HG02623 (cell line): ENCODE results near the gene RAB37.

Source experiments
- ATAC-seq: cut with Tn5 transposase; IDR thresholded peaks from one replicate; pipeline ENCODE4 v1.9.1; 2021; ENCODE audit warnings: moderate library complexity; ENCODE audit not compliant: unreplicated experiment

RAB37 gene

GRCh38 chr17:74760404-74761105 lies 23.5 kb downstream of the RAB37 start:
- no peak for ATAC-seq

GRCh38 chr17:74761419-74761818 lies 24.4 kb downstream of the RAB37 start:
- no peak for ATAC-seq

GRCh38 chr17:74761931-74762330 lies 24.9 kb downstream of the RAB37 start:
- ATAC-seq, result no peak

- ATAC-seq, result no peak
Measured at GRCh38 chr17:74763565-74764387, 26.7 kb downstream of the RAB37 start.

GRCh38 chr17:74764751-74765286 lies 27.8 kb downstream of the RAB37 start:
- ATAC-seq, result no peak

DNA sequence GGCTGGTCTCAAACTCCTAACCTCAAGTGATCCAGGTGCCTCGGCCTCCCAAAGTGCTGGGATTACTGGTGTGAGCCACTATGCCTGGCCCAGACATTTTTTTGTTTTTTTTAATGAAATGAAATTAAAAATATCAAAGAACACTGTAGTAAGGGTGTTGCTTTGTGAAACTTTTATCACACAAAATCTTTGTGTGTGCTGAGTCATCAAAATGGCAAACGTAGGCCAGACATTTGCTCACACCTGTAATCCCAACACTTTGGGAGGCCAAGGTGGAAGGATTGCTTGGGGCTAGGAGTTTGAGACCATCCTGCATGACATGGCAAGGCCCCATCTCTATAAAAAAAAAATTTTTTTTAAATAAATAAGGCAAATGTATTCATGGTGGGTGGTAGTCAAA lies 29.4 kb downstream of the RAB37 start:
- ATAC-seq, result no peak

DNA sequence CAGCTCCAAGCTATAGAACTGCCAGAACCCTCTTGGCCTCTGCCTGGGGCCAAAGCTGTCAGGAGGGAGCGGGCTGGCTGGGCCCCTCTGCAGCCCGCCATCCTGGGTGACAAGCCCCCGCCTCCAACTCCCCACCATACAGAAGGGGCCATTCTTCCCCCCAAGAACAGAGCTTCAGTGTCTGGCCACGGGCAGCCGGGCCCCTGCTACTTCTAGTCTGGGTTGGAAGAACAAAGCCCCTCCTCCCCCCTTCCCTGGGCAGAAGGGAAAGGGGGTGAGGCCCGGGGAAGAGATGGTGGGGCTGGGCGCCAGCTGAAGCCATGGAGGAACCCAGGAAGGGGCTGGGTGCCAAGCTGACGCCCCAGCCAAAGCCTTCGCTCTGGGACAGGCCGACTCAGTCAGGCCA lies 30.1 kb downstream of the RAB37 start:
- no peak for ATAC-seq

GRCh38 chr17:74768069-74768762 lies 31.2 kb downstream of the RAB37 start:
- ATAC-seq, result no peak

DNA sequence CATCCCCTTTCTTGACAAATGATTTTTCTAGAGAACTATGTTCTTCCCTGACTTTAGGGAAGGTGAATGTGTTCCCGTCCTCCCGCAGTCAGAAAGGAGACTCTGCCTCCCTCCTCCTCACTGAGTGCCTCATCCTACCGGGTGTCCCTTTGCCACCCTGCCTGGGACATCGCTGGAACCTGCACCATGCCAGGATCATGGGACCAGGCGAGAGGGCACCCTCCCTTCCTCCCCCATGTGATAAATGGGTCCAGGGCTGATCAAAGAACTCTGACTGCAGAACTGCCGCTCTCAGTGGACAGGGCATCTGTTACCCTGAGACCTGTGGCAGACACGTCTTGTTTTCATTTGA lies 31.7 kb downstream of the RAB37 start:
- ATAC-seq, result no peak

DNA sequence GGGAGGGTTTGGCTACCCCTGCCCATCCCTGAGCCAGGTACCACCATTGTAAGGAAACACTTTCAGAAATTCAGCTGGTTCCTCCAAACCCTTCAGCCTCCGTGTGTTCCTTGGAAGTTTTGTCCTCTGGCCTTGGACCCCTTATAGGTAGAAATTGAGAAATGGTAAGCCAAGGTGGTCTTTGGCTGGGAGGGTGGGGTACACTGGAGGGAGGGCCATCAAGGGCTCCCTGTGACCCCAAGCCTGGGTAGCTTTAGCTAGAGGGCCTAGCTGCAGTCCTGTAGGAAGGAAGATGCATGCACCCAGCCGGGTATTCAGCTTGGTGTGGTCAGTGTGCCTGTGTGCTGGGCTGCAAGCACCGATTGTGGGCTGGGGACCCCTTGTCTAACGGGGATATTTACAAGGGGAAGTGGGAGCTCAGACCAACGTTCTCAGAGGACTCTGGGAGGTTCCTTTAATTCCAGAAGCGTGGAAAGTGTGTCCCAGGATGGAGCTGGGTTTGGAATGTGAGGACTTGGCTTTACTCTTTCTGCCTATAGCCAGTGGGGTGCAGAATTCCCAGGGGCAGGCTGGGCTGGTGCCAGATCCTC lies 32.3 kb downstream of the RAB37 start:
- no peak for ATAC-seq

- no peak for ATAC-seq
Measured at GRCh38 chr17:74769856-74770497, 32.9 kb downstream of the RAB37 start.

DNA sequence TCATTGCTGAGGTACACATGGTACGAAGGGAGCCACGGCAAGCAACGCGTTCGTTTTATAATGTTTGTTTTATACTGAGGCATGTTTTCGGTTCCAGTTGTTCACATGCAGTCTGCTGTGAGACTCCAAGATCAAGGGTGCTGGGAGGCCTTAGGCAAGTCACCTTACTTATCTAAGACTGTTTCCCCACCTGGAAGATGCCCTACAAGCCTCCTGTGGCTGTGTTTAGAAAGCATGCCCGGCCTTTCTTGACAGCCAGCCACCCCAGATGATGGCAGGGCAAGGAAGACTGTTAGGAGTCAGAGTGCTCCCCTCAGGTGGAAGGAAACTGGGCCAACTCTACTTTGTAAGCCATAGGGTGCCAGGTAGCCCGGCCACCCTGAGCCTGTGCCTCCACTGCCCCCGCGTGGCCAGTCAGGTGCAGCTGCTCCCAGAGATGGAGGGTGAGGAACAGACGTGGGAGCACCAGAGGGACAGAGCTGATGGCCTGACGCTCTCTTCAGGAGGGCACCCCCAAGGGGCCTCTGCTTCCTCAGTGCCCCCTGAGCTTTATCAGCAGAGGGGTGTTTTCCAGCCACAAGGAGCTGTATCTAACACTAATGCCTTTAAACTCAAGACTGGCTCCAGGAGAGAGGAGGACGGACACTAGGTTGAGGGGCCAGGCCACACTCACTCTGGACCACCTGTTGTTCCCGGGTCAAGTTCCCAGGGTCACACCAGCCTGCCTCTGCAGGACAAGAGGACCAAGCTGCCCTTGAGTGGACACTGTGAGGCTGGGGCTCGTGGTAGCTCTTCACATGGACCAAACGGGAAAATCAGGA lies 33.7 kb downstream of the RAB37 start:
- no peak for ATAC-seq

DNA sequence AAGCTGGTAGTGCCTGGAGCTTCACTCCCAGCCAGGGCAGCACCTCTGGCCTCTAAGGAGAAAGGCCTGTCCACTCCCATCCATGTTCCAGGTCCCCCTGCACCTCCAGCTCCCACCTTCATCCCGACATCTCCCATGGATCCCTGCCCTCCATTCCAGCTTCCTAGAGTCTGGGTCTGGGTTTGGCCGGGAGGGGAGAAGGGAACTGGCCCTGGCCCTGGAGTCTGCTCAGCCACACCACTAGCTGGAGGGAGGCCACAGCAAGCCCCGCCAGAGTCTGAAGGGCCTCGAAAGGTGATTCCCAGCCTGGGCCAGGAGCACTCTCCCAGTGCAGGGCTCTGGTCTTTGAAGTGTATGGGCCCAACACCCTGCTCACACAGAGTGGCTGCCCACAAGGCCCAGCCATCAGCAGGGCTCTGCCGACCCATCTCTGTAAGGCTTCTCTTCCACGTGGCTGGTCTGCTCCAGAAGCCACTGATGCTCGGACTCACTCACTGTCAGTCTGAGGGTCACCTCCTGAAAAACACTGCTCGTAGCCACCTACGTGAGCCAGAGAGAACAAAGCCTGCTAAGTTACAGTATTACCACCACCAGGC lies 34.4 kb downstream of the RAB37 start:
- no peak for ATAC-seq

- ATAC-seq, result no peak
Measured at GRCh38 chr17:74772053-74772452, 35.0 kb downstream of the RAB37 start.

DNA sequence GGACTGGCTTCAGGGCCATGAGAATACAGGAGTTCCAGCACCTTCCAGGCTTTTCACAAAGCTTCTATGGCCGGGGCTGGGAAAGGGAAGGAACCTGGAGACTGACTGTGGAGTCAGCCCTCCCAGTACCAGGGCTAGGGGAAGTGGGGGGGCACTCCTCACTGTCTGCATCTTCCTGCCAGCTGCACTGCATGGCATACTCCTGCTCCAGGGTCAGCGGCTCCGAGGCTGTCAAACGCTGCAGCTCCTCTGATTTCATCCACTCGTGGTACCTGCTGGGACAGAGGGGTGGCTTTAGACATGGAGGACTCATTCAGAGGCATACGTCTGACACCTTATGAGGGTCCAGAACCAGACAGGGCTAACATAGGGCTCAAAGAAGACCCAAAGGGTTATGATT lies 36.4 kb downstream of the RAB37 start:
- no peak for ATAC-seq

- ATAC-seq, result no peak
Measured at GRCh38 chr17:74773871-74774286, 36.8 kb downstream of the RAB37 start.

- no peak for ATAC-seq
Measured at GRCh38 chr17:74775409-74776043, 38.5 kb downstream of the RAB37 start.

DNA sequence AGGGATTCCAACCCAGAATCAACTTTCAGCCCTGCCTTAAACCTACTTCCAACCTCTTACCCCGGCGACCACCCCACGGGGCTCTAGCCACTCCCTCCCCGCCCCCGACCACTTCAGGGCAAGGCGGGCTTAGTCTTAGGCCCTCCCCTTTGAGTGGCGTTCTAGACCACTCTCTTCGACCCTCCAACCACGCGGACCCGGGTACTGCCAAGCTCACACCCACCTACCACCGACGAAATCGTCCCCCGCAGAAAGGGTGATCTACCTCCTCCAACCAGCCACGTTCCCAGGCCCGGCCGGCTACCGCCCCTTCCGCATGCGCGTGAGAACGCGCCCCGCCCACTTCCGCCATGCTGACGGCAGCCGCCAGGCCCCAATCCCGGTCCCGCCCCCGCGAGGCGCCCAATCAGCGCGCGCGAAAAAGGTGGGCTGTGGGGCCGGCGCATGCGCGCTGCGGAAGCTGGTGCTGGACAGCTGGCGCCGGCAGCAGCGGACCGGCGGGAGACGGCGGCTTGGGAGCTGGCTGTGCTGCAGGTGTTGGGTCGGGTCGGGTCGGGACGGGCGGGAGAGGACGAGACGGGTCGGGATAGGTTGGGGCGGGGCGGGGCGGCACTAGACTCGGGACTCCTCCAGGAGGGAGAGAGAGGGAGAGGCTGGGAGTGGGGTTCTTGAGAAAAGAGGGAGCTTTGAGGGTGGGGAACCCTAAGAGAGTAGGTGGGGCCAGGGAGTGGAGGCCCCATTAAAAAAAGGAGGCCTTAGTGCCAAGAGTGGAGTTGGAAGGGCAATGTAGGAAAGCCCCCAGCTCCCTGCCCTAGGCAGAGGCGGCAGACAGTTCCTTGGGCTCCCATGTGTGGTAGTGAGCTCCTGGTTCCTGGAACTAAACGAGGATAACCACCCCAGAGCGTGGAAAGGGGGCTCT lies 39.2 kb downstream of the RAB37 start, which contains the start of gene NAT9:
TSS of gene NAT9 (minus strand) at position 302 of the 919 bp plus-strand sequence. CDS start 647 bp downstream, outside the sequence.
- ATAC-seq, result peak; percentile 74
